Measurements from ENCODE around the gene TMEM121B. TPM values are rescaled to one million over a fixed set of nuclear protein-coding genes. Genes with fewer than 3 reads are reported as not detected.

Gene TMEM121B
- polyA plus RNA-seq, 4 donors, result 0.28 to 0.45 (median 0.44) TPM; not detected in 1

DNA sequence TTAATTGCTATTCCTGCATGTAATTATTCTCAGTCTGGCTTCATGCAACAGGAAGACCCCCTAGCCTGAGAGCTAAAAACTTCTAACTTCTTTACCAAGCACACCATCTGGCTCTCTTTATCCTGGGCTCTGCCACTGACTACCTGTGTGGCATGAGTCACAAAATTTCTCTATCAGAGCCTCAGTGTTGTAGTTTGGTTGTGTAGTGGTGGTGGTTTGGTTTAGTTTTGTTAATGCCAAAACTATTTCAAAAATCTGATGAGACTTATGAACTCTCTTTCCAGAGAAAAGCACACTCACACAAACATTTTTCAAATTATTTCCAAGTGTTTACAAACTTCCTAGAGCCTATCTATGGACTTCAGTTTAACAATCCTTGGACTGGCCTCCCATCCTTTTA, 43.9 kb downstream of the TMEM121B start:
- no peak for FAIRE-seq

DNA sequence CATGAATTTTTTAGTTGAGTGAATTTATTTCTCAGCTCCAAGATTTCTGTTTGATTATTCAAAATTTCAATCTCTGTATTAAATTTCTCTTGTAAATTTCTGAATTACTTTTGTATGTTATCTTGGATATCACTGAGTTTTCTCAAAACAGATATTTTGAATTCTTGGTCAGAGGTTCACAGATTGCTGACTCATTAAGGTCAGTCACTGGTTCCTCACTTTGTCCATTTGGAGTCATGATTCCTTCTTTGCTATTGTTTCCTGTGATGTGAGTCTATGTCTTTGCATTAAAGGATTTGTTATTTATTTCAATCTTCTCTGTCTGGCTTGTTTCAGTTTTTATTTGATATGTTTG, 46.5 kb downstream of the TMEM121B start:
- Histone ChIP-seq H3K27me3 (ENCODE audit: control insufficient read depth in 3 of 3, insufficient read depth in 3 of 3, low read length in 3 of 3) (peaks cover 0 to 3% (median 0%) of the 10 kb centered on the region in 3 donors), H3K4me1 (ENCODE audit: control insufficient read depth in 3 of 3, insufficient read depth in 2 of 3, low read depth in 1 of 3, low read length in 2 of 3) (no peaks in the 10 kb centered on the region), H3K9me3 (ENCODE audit: control insufficient read depth in 2 of 2, insufficient read depth in 1 of 2, low read depth in 1 of 2, low read length in 1 of 2) (no peaks in the 10 kb centered on the region), H3K27ac (ENCODE audit: low read depth in 1 of 3, low read length in 2 of 3) (no peak overlapping the region), H3K4me3 (ENCODE audit: low read depth in 1 of 3, low read length in 3 of 3) (no peak overlapping the region), H3K36me3 (ENCODE audit: control insufficient read depth in 3 of 3, insufficient read depth in 2 of 3, low read depth in 1 of 3, low read length in 3 of 3) (no peaks in the 10 kb centered on the region)
- FAIRE-seq (no peak), DNase-seq (no peak)

More for the DNA sequence above, 43.9 kb downstream of the TMEM121B start:
- H3K27ac ChIP-seq (ENCODE audit: low read depth in 1 of 3, low read length in 2 of 3), result no peak overlapping the region
- no peak for DNase-seq
- no peaks in the 10 kb centered on the region for H3K36me3 ChIP-seq (ENCODE audit: control insufficient read depth in 3 of 3, insufficient read depth in 2 of 3, low read depth in 1 of 3, low read length in 3 of 3)
- H3K4me1 ChIP-seq (ENCODE audit: control insufficient read depth in 3 of 3, insufficient read depth in 2 of 3, low read depth in 1 of 3, low read length in 2 of 3), result no peaks in the 10 kb centered on the region
- peaks cover 0 to 3% (median 0%) of the 10 kb centered on the region in 3 donors for H3K27me3 ChIP-seq (ENCODE audit: control insufficient read depth in 3 of 3, insufficient read depth in 3 of 3, low read length in 3 of 3)
- no peak overlapping the region for H3K4me3 ChIP-seq (ENCODE audit: low read depth in 1 of 3, low read length in 3 of 3)
- H3K9me3 ChIP-seq (ENCODE audit: control insufficient read depth in 2 of 2, insufficient read depth in 1 of 2, low read depth in 1 of 2, low read length in 1 of 2), result no peaks in the 10 kb centered on the region

- Histone ChIP-seq H3K27ac (ENCODE audit: low read depth in 1 of 3, low read length in 2 of 3) (no peak overlapping the region), H3K4me3 (ENCODE audit: low read depth in 1 of 3, low read length in 3 of 3) (no peak overlapping the region), H3K36me3 (ENCODE audit: control insufficient read depth in 3 of 3, insufficient read depth in 2 of 3, low read depth in 1 of 3, low read length in 3 of 3) (no peaks in the 10 kb centered on the region), H3K4me1 (ENCODE audit: control insufficient read depth in 3 of 3, insufficient read depth in 2 of 3, low read depth in 1 of 3, low read length in 2 of 3) (no peaks in the 10 kb centered on the region), H3K27me3 (ENCODE audit: control insufficient read depth in 3 of 3, insufficient read depth in 3 of 3, low read length in 3 of 3) (no peaks in the 10 kb centered on the region), H3K9me3 (ENCODE audit: control insufficient read depth in 2 of 2, insufficient read depth in 1 of 2, low read depth in 1 of 2, low read length in 1 of 2) (no peaks in the 10 kb centered on the region)
- 56 to 67% (median 67%) methylated on average over 1 of the region's 1 CpG for WGBS, 3 donors
- FAIRE-seq (no peak), DNase-seq (no peak)
Measured at GRCh38 chr22:17072877-17073276, 48.3 kb downstream of the TMEM121B start.

Other genes starting within 250 kb of the TMEM121B start
- not detected for gene GAB4, start 113.1 kb downstream of the TMEM121B start, polyA plus RNA-seq
- 1 to 10 TPM; 3.8 to 7.6 (median 5.6) TPM for gene IL17RA, start 36.4 kb downstream of the TMEM121B start, polyA plus RNA-seq
- 10 to 100 TPM; 36.0 to 70.8 (median 61.7) TPM for gene HDHD5, start 37.9 kb upstream of the TMEM121B start, polyA plus RNA-seq
- 10 to 100 TPM in 2 of 4 donors, 1 to 10 TPM in 2; 2.7 to 20.5 (median 13.1) TPM for gene ADA2, start 98.1 kb upstream of the TMEM121B start, polyA plus RNA-seq
- under 1 TPM; under 0.01 to 0.84 (median 0.34) TPM for gene CECR2, start 248.1 kb upstream of the TMEM121B start, polyA plus RNA-seq

Data from small intestine (tissue), 7 donors.